H9 (cell line): Measurements from ENCODE around the gene CLEC4G. TPM values are rescaled to one million over a fixed set of nuclear protein-coding genes. Genes with fewer than 3 reads are reported as not detected.

Experiments
- DNase-seq: peaks from one replicate; pipeline ENCODE4 v3.0.0-alpha.2; 2017
- H2AFZ ChIP-seq: one replicate; pipeline ENCODE4 v1.6.1; 2013; ENCODE audit warnings: mild to moderate bottlenecking, low read length, control low read depth, moderate library complexity
- H2AK5ac ChIP-seq: 2 replicates; pipeline ENCODE4 v1.6.1; 2013; ENCODE audit warnings: low read length, control low read depth, mixed read lengths; ENCODE audit not compliant: insufficient read length
- H2BK120ac ChIP-seq: one replicate; pipeline ENCODE4 v1.6.1; 2013; ENCODE audit warnings: low read depth, mild to moderate bottlenecking, low read length, control low read depth, inconsistent platforms; ENCODE audit not compliant: poor library complexity, severe bottlenecking
- H2BK12ac ChIP-seq: 2 replicates; pipeline ENCODE4 v1.6.1; 2013; ENCODE audit warnings: low read length, control low read depth, mixed read lengths, low read depth; ENCODE audit not compliant: insufficient read length
- H2BK15ac ChIP-seq: 2 replicates; pipeline ENCODE4 v1.6.1; 2013; ENCODE audit warnings: low read depth, low read length, control low read depth
- H2BK20ac ChIP-seq: one replicate; pipeline ENCODE4 v1.6.1; 2013; ENCODE audit warnings: low read depth, mild to moderate bottlenecking, low read length, control low read depth, inconsistent platforms; ENCODE audit not compliant: poor library complexity, severe bottlenecking
- H2BK5ac ChIP-seq: 2 replicates; pipeline ENCODE4 v1.6.1; 2013; ENCODE audit warnings: low read length, control low read depth, mixed read lengths; ENCODE audit not compliant: insufficient read length
- H3K14ac ChIP-seq: 2 replicates; pipeline ENCODE4 v1.6.1; 2013; ENCODE audit warnings: low read length, control low read depth; ENCODE audit not compliant: insufficient read depth
- H3K18ac ChIP-seq: 2 replicates; pipeline ENCODE4 v1.6.1; 2013; ENCODE audit warnings: low read depth, mild to moderate bottlenecking, mixed read lengths, low read length, control low read depth; ENCODE audit not compliant: insufficient read length
- H3K23ac ChIP-seq: 2 replicates; pipeline ENCODE4 v1.6.1; 2013; ENCODE audit warnings: low read length, control low read depth, mixed read lengths, low read depth; ENCODE audit not compliant: insufficient read length
- H3K23me2 ChIP-seq: 2 replicates; pipeline ENCODE4 v1.6.1; 2013; ENCODE audit warnings: low read depth, mild to moderate bottlenecking, mixed read lengths, low read length, control low read depth; ENCODE audit not compliant: insufficient read length, poor library complexity, severe bottlenecking
- H3K27ac ChIP-seq: 2 replicates; pipeline ENCODE4 v1.5.1; 2013; ENCODE audit warnings: low read length, control low read depth, mixed read lengths, low read depth; ENCODE audit not compliant: insufficient read length
- H3K27me3 ChIP-seq: 2 replicates; pipeline ENCODE4 v1.6.1; 2013; ENCODE audit warnings: low read length, control low read depth, inconsistent platforms; ENCODE audit not compliant: insufficient read depth
- H3K4ac ChIP-seq: 2 replicates; pipeline ENCODE4 v1.6.1; 2013; ENCODE audit warnings: low read depth, mild to moderate bottlenecking, control low read depth, inconsistent platforms, low read length, moderate library complexity
- H3K4me1 ChIP-seq: 2 replicates; pipeline ENCODE4 v1.6.1; 2013; ENCODE audit warnings: low read length, control low read depth, inconsistent platforms; ENCODE audit not compliant: insufficient read depth
- H3K4me2 ChIP-seq: 2 replicates; pipeline ENCODE4 v1.6.1; 2013; ENCODE audit warnings: low read length, control low read depth, mixed read lengths; ENCODE audit not compliant: insufficient read length, insufficient read depth
- H3K56ac ChIP-seq: 2 replicates; pipeline ENCODE4 v1.6.1; 2013; ENCODE audit warnings: low read depth, mild to moderate bottlenecking, mixed read lengths, low read length, control low read depth; ENCODE audit not compliant: insufficient read length
- H3K79me1 ChIP-seq: 2 replicates; pipeline ENCODE4 v1.6.1; 2013; ENCODE audit warnings: low read depth, mild to moderate bottlenecking, moderate library complexity, low read length, control low read depth, inconsistent platforms; ENCODE audit not compliant: insufficient read depth, poor library complexity, severe bottlenecking
- H3K79me2 ChIP-seq: 2 replicates; pipeline ENCODE4 v1.6.1; 2013; ENCODE audit warnings: low read length, control low read depth, inconsistent platforms; ENCODE audit not compliant: insufficient read depth
- H3K9ac ChIP-seq: 2 replicates; pipeline ENCODE4 v1.6.1; 2013; ENCODE audit warnings: low read length, control low read depth, mixed read lengths; ENCODE audit not compliant: insufficient read length; ENCODE audit errors: extremely low read depth
- H3K9me3 ChIP-seq: one replicate; pipeline ENCODE4 v1.6.1; 2013; ENCODE audit warnings: low read depth, low read length, inconsistent platforms; ENCODE audit not compliant: control insufficient read depth
- H3T11ph ChIP-seq: one replicate; pipeline ENCODE4 v1.6.1; 2013; ENCODE audit warnings: mild to moderate bottlenecking, low read length, control low read depth, inconsistent platforms
- H4K20me1 ChIP-seq: one replicate; pipeline ENCODE4 v1.6.1; 2013; ENCODE audit not compliant: control insufficient read depth, insufficient read length, insufficient read depth
- H4K5ac ChIP-seq: 2 replicates; pipeline ENCODE4 v1.6.1; 2013; ENCODE audit warnings: low read depth, mild to moderate bottlenecking, mixed read lengths, low read length, control low read depth; ENCODE audit not compliant: insufficient read length
- H4K8ac ChIP-seq: replicated peaks from 2 replicates; pipeline ENCODE4 v1.6.1; 2013; ENCODE audit warnings: low read length, control low read depth, mixed read lengths, low read depth; ENCODE audit not compliant: insufficient read length
- H4K91ac ChIP-seq: 2 replicates; pipeline ENCODE4 v1.6.1; 2013; ENCODE audit warnings: low read depth, mild to moderate bottlenecking, moderate library complexity, mixed read lengths, low read length, control low read depth; ENCODE audit not compliant: insufficient read length
- H3K27ac Mint-ChIP-seq, 3 experiments: 2 replicates in 2 of 3; 3 replicates in 1 of 3; pipeline ENCODE4 v1.8.0; 2020 to 2021; ENCODE audit warnings: mixed read lengths in 3 of 3, mild to moderate bottlenecking in 1 of 3, moderate library complexity in 1 of 3
- H3K27me3 Mint-ChIP-seq: 2 replicates; pipeline ENCODE4 v1.8.0; 2021; ENCODE audit warnings: low read depth, mild to moderate bottlenecking, moderate library complexity, mixed read lengths
- H3K36me3 Mint-ChIP-seq, 3 experiments: 2 replicates in 2 of 3; 3 replicates in 1 of 3; pipeline ENCODE4 v1.8.0; 2020 to 2021; ENCODE audit warnings: low read depth in 3 of 3, mixed read lengths in 3 of 3; ENCODE audit not compliant: insufficient read depth in 1 of 3
- H3K4me1 Mint-ChIP-seq, 2 experiments: 2 replicates each; pipeline ENCODE4 v1.8.0; 2020; ENCODE audit warnings: mixed read lengths in 2 of 2
- H3K4me3 Mint-ChIP-seq, 2 experiments: 2 replicates in 1 of 2; 3 replicates in 1 of 2; pipeline ENCODE4 v1.8.0; 2020 to 2021; ENCODE audit warnings: mild to moderate bottlenecking in 2 of 2, mixed read lengths in 2 of 2, moderate library complexity in 1 of 2
- H3K9me3 Mint-ChIP-seq, 2 experiments: 2 replicates in 1 of 2; 3 replicates in 1 of 2; pipeline ENCODE4 v1.8.0; 2020; ENCODE audit warnings: mild to moderate bottlenecking in 2 of 2, mixed read lengths in 2 of 2, moderate library complexity in 1 of 2
- CTCF ChIP-seq: fragments of 200-600 bp; sonication (generic); conservative IDR thresholded peaks from 3 replicates; pipeline ENCODE4 v1.8.0; 2021; ENCODE audit warnings: antibody characterized with exemption, mild to moderate bottlenecking
- WGBS: extraction: QIAGEN DNeasy Blood & Tissue Kit; methylation state at CpG from one replicate; pipeline ENCODE4 v1.1.7; 2013; ENCODE audit warnings: missing lambda C conversion rate, low lambda C conversion rate, mixed read lengths; ENCODE audit not compliant: insufficient read length; ENCODE audit errors: extremely low coverage; 5-methylcytosine and 5-hydroxymethylcytosine counted together
- total RNA-seq: library from RNA; stranded (reverse); gene quantifications from 2 replicates; pipeline ENCODE4 v1.2.1, GENCODE V29; 2021

The CLEC4G gene
- total RNA-seq, 1 experiment from 2014 or later: not detected

GRCh38 chr19:7757358-7757757 is 25.4 kb upstream of the CLEC4G start:
- no peak overlapping the region for H3K4ac ChIP-seq
- no peak for DNase-seq
- TF ChIP-seq CTCF: no peak
- H3K23ac ChIP-seq: no peak overlapping the region
- H2BK20ac ChIP-seq: no peak overlapping the region
- H3K18ac ChIP-seq: no peak overlapping the region
- no peak overlapping the region for H4K5ac ChIP-seq
- peaks cover 20% of the 10 kb centered on the region for H3K9me3 ChIP-seq
- H2BK120ac ChIP-seq: no peak overlapping the region
- no peaks in the 10 kb centered on the region for H4K20me1 ChIP-seq
- H3K79me1 ChIP-seq: no peaks in the 10 kb centered on the region
- H3K9me3 Mint-ChIP-seq: peaks cover 46 to 71% of the 10 kb centered on the region in 2 experiments
- no peak overlapping the region for H3K14ac ChIP-seq
- H3K9ac ChIP-seq: no peak overlapping the region
- no peak overlapping the region for H3K27ac ChIP-seq
- H2AFZ ChIP-seq: no peak overlapping the region
- no peak overlapping the region for H4K91ac ChIP-seq
- no peak overlapping the region for H3K4me3 Mint-ChIP-seq
- no peak overlapping the region for H2BK15ac ChIP-seq
- no peak overlapping the region for H3K4me2 ChIP-seq
- H3K27me3 ChIP-seq: no peaks in the 10 kb centered on the region
- no peaks in the 10 kb centered on the region for H3K23me2 ChIP-seq
- H2AK5ac ChIP-seq: no peak overlapping the region
- H2BK12ac ChIP-seq: no peak overlapping the region
- no peaks in the 10 kb centered on the region for H3K4me1 ChIP-seq
- WGBS: no CpG with 5 or more reads among the region's 3 CpGs
- peaks cover 8 to 27% (median 10%) of the 10 kb centered on the region in 3 experiments for H3K36me3 Mint-ChIP-seq
- no peak overlapping the region for H3K27ac Mint-ChIP-seq
- no peaks in the 10 kb centered on the region for H3K79me2 ChIP-seq
- H3K4me1 Mint-ChIP-seq: no peaks in the 10 kb centered on the region
- H3K56ac ChIP-seq: no peak overlapping the region
- no peak overlapping the region for H2BK5ac ChIP-seq
- no peak overlapping the region for H3T11ph ChIP-seq
- H4K8ac ChIP-seq: no peak overlapping the region
- peaks cover 29% of the 10 kb centered on the region for H3K27me3 Mint-ChIP-seq
